Activated CD8-positive, alpha-beta memory T cell treated with anti-CD3 and anti-CD28 coated beads for 24 hours (primary cell): ENCODE results near the gene FGFBP2.
A peak's percentile ranks its signal among the peaks of the same experiment; 100 is the strongest.

Experiments
- DNase-seq: peaks from one replicate; pipeline ENCODE4 v3.0.0-alpha.2; 2020

Gene FGFBP2, protein sequence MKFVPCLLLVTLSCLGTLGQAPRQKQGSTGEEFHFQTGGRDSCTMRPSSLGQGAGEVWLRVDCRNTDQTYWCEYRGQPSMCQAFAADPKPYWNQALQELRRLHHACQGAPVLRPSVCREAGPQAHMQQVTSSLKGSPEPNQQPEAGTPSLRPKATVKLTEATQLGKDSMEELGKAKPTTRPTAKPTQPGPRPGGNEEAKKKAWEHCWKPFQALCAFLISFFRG

DNA sequence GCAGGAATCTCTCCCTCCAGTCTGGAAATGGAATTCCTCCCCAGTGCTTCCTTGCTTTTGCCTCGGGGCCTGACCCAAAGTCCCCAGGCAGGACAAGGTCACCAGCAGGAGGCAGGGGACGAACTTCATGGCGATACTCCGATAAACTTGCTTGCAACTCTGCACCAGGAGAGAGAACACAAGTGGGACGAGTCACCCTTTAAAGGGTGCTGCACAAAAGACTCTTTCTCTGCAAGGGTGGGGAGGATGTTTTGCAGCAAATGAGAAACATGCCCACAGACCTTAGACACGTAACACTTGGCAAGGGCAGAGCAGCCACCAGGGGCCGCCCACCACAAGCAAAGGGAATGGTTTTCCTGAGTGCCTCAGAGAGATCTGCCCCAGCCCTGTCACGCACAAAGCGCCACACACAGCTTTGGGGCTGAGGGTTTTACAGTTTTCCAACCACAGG is at the start of gene FGFBP2:
Gene FGFBP2 (minus strand): TSS at position 175 of the 451 bp plus-strand sequence. CDS start 46 bp downstream, at position 129.
- DNase-seq, result peak; percentile 85

DNA sequence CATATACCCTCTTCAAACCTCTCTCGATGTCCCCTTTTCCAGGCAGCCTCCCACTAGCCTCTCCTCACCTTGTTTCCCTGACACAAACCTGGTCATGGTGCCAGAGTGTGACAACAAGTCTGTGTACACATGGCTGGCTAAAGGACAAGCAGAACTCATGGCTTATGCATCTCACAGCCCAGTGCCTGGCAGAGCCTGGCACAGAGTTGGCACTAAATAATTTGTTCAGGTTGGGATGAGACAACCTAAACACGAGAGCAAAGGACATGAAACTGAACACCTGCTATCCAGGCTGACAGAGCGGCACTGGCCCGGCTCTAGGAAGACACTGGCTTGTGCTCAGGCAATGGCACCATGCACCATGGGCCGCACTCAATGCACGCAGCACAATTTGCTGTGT is 48.2 kb upstream of the FGFBP2 start:
- DNase-seq, result no peak

DNA sequence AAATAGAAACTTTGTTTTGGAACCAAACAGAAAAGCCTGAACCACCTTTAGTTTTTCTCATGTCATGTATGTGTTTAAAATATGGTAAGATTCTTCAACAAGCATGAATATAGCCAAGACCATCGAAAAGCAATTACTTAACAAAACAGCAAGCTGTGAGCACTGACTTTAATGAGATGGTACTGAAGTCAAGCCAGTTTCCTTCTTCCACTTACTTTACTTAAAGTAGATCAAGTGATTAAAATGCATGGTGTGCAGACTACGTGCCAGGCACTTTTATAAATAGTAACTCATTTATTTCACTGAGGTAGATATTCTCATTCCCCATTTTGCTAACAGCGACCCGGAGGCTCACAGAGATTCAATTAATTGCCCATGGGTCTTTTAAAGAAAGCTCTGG is 46.2 kb upstream of the FGFBP2 start:
- DNase-seq, result no peak

DNA sequence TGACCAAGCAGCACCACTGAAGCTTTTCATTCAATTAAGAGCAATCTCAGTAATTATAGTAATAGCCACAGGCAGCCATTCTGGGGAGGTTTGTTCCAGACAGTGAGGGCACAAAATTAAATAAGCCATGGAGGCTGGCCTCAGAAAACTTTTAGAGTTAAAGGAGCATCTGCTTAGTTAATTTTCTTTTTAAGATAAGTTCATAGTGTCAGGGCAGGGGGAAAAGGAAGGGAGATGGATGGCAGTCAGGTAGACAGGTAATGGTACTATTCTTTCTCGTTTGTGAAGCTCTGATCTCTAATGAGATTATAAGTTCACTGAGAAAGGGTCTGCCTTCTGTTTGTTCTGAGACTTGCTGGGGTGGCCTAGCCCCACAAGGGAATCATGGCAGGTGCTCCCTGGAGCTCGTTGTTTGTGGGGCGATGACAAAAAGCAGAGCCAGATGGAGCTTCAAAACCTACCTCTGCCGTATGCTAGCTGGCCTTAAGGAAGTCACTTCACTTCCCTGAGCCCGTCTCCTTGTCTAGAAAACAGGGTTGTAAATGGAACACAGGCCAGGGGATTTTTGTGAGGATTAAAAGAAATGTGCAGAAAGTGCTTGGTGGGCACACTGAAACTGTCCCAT is 44.6 kb upstream of the FGFBP2 start:
- DNase-seq, result no peak

DNA sequence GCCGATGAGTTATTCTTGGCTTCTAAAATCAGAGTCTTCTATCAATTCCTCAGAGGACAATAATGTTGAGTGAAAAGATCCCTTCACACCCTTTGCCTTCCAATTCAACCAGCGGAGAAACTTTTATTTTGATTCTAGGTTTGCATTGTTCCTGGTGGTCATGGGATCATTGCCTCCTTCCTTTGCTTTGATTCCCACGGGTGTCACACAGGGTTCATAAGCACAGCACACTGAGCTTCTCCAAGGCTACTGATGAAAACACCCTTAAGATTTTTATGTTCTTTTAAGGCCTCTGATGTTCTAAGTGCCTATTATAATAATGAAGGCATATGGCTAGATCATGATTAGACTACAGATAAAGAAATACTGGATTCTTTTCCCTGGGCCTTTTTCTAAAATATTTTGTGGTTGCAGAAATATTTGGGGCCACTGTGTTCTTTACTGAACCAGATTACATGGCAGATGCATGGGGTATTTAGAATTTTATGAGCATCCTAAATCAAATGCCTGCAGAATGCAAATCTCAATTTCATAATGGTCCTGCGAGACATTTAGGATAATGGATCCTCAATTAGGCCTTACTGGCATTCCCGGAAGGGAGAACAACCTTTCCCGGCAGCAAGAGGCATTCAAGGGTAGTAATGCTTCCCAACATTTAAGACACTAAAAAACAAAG is 43.9 kb upstream of the FGFBP2 start:
- no peak for DNase-seq

DNA sequence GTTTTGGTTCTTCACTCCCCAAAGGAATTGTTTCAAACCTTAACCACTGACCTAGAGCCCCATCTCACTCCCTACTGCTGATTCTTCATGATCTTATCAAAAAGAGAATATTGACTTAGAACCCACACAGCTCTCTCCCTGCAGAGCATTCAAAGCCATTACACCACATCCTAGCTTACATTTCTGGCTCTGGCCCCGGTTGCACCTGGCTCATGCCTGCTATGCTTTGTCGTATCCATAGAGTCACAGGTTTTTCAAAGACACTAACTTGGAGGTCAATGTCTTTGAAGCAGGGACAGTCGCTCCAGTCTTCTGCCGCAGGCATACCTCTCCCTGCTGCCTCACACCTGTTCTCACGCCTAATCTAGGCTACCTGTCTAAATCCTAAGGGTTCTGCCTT is 42.7 kb upstream of the FGFBP2 start:
- no peak for DNase-seq

DNA sequence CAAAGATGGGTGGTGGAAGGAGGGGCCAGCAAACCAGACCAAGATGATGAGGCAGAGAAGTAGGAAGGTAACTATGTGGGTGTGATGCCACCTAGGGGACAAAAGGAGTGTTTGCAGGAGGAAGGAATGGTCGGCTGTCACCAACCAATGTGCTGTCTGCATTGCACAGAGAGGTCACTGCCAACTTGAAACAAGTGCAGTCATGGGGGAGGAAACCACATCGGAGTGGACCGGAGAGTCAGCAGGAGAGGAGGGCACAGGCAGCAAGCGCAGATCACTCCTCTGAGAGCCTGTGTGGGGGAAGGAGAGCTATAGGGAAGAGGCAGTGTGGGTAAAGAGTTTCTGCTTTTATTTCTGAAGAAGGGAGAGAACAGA is 38.5 kb upstream of the FGFBP2 start:
- DNase-seq, result peak; percentile 74

DNA sequence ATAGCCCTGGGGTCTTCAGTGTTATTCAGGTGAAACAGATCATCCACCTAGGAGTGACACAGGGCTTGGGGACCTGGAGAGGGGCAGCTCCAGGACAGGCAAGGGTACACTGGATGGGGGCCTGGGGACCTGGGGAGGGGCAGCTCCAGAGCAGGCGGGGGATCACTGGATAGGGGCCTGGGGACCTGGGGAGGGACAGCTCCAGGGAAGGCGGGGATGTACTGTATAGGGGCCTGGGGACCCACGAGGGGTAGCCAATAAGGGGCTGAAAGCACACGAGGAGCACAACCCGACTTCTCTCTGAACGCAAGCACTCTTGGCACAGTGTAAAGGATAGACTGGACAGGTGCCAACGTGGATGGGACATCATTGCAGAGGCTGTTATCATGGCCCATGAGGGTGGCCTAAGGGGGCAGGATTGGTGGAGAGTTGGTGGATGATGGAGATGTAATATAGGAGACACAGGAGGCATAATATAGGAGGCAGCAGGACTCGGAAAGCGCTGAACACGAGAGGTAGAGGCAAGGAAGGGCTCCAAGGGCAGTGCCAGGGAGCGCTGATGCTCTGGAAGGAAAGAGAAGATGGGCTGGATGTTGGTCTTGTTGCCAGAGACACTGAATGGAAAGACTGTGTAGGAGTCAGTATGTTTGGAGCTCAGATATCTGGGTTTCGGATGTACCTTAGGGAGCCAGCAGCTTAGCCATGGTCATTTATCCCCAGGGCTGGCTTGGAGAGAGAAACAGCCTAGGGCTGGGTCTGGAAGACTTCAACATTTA is 37.9 kb upstream of the FGFBP2 start:
- no peak for DNase-seq

DNA sequence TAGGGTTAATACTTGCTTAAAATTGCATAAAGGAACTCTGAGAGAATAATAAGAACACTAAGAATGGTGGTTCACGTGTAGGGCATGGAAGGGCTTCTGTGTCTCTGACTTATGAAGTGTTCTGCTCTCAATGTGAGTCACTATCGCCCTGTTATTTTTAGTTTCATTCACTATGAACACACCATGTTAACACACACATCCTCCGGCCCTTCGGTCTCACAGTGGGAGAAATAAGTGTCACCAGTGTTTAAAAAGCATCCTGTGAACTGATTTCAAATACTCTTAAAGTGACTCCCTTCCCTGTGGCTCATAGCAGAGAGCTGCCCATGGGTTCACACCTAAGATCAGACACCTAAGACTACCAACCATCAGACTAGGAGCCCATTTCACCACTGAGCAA is 33.8 kb upstream of the FGFBP2 start:
- DNase-seq, result no peak

DNA sequence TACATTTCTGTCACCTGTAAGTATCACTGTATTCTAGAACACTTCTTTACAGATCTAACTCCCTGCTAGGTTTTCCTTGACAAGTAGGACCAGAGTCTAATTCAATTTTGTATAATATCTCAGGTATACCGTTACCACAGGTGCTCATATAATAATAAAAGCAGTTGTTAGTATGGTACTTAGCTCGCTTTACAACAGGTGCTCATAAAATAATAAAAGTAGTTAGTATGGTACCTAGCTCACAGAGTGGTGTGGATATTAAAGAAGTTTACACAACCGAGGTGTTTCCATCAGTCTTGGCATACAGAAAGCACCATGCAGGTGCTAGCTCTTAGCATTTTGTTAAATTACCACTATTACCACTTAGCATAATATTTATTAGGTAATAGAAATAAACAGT is 32.9 kb upstream of the FGFBP2 start:
- no peak for DNase-seq

DNA sequence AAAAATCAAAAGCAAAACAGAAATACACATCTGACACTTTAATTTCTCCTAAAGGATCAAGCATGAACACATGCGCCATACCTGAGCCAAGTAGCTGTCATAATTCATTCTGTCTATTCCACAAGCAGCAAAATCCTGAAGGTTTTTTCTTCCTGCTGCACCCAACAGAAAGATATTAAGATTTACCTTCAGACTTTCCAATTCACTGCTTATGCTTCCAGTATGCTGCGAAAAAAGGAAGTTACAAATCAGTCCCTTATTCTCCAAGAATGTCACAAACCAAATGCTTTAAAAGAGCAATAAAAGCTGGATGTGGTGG is 29.2 kb upstream of the FGFBP2 start:
- DNase-seq, result no peak

DNA sequence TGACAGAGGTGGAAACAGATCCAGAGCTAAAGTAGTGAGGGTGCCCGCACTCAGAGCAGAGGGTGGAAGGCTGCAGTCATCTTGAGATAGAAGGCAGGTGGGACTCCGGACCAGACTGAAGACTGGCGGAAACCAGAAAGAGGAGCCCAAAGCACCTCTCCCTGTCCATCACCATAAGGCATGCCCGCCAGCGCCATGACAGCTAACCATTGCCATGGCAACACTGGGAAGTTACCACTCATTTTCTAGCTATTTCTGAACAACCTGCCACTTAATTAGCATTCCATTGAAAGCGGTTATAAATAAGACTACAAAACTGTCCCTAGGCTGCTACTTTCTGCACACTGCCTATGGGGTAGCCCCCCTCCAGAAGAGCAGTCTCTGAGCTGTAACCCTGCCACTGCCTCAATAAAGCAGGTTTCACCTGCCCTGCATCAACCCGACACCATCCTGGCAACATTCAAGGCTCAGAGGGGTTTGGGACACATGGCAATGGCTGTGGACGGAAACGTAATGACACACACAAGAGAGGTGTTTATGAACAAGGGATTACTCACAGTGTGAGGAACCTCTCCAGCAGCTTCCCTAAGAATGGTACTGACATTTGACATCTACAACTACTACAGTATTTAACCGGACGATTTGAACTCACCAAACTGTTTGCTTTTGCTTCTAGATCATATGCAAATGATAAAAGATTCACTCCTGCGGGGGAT is 27.8 kb upstream of the FGFBP2 start:
- DNase-seq, result no peak

DNA sequence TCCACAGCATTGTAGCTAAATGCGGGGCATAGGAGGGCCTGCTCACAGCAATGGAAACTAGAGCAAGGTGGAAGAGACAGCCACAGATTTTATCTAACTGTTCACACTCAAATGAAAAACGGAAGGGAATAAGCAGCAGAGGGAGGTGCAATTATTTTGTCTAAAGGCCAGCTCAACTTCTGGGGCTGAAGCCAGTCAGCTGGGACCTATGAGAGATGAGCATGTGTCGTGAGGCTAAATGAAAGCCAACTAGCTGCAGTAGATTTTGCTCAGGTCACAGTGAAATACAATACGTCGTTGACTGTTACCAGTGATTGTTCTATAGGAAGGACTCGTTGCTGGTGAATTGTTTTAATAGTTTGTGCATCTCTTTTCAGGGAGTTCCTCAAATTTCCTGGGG is 26.4 kb upstream of the FGFBP2 start:
- DNase-seq, result no peak

DNA sequence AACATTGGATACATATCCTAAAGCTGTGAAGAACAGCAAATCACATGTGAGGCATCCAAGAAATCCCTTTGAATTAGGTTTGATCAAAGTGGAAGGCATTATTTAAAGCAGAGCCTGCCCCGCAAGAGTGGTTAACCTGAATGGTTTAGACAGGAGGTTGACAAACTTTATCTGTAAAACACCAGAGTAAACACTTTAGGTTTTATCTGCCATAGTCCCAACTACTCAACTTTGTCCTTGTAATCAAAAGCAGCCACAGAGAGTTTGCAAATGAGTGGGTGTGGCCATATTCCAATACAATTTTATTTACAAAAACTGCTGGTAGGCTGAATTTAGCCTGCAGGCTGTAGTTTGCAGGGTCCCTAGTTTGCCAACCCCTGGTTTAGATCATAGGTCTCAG is 25.2 kb upstream of the FGFBP2 start:
- DNase-seq, result no peak

DNA sequence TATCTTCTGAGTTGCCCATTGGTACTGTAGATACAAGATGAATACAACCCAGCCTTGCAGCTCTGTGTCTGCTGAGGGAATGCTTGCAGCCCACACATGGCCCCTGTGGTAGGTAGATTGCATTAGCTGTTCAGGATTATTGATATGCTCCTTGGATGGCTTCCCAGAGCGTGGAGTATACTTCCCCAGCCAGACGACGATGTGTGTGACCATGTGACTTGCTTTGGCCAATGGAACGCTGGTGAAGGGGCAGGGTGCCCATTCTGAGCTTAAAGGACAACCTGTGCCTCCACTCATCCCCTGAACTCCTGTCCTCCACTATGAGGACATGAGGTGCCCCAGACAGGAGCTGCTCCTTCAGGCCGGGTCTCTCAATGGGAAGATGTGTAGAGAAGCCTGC is 23.9 kb upstream of the FGFBP2 start:
- DNase-seq, result no peak

DNA sequence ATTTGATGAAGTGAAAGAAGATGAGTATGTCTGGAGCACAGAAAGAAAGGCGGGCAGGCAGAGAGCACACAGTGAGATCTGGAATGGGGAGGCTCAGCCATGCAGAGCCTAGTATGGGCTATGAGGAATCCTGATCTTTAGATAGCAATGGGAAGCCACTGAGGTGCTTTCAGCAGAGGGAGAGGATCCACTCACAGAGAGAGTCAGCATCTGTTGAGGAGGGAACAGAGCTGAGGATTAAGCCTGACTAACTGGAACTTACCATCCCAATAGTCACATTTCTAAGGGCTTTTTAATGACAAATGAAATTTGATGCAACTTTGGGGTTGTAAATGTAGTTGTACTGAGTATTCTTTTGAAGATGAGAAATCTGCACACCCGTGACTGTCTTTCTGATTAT is 20.6 kb upstream of the FGFBP2 start:
- DNase-seq, result no peak

DNA sequence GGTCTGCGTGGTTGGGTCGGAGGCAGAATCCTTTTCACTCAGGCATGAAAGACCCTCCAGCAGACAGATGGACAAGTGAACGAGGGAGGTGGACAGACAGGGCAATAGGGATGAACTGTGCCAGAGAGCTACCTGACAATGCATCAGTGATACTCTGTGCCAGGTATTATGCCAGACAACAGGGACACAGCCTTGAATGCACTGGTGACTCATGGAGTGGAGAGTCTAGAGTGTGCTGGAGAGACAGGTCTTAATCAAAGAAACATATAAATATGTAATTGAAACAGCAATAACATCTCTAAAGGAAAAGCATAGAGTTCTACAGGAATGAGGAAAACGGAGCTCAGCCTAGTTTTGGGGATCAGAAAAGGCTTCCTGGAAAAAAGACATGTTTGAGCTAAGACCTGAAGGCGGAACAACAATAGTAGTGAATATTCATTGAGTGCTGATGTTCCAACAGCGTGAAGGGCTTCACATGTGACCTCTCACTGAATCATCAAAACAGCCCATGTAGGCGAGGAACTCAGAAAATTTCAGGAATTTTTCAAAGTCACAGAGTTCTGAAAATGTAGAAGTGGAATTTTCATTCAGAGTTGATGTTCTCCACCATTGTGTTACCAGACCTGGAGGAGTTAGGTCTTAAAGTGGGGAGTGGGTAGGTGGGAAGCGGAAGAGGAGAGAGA is 20.0 kb upstream of the FGFBP2 start:
- no peak for DNase-seq

DNA sequence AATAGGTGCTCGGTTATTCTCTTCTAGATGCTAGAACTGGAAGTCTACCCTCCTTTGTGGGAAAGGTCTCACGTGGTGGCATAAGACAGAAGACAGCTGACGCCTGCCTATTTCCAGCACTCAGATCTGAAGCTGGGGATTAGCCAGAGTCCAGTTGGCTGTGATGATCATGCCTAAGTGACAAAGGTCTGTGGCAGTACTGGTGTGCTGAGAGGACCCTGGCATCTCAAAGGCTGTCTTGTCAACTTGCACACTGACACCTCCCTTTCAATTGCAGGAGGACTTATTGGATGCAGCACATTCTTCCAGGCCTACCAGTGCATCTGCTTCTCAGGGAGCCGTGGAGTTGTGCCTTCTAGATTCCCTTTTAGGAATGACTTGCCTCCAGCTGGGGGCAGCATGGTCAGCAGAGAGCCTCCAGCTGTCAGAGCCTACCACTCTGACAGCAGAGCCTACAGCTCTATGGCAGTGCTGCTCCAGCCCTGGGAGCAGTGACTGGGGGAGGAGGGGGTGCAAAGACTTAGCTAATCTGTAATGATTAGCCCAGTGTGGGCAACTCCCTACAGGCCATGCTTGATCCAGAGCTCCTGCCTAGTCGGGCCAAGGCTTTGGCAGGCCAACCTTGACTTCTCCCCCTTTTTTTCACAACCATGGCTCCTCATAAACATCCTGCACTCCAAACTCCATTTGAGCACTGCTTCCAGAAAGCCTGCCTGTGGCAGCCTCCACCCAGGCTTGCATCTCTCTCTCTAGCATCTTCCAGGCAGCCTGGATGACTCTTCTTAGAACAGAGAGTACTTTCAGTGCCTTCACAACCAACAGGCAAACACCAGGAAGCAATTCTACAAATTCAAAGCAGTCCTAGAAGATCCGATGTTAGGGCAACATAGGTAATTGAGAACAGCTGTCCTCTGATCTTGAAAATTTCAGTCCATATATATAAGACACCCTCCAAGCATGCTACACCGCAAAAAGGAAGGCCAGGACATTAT is 13.8 kb upstream of the FGFBP2 start:
- DNase-seq, result no peak

DNA sequence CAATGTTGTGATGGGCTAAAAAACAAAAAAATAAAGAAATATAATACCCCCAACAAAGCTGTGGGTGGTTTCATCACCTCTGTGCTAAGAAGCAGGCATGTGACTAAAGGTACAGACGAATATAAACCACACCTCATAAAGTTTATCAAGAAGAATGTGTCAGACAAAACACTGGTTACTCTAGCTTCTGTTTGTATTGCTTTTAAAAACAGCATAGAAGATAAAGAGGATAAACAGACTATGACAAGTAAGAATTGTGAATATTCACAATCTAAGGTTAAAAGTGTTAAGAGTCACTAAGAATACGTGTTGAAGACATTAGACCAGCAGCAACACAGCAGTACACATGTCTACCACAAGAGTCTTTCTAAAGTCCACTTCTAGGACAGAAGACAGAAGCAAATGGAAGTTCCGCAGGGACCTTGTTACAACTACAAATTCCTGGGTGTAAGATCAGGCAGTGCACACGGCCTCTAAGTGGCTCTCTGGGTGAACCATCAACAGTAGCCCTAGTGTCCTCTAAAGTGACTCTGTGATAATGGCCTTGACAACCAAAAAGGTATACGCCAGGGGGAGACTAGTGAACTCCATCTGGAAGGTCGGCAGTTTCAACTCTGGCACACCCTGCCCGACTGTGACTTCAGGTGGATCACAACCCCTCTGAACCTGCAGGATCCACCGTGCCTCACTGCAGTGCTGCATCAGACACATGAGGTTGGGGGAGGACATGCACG is 8.3 kb upstream of the FGFBP2 start:
- no peak for DNase-seq

DNA sequence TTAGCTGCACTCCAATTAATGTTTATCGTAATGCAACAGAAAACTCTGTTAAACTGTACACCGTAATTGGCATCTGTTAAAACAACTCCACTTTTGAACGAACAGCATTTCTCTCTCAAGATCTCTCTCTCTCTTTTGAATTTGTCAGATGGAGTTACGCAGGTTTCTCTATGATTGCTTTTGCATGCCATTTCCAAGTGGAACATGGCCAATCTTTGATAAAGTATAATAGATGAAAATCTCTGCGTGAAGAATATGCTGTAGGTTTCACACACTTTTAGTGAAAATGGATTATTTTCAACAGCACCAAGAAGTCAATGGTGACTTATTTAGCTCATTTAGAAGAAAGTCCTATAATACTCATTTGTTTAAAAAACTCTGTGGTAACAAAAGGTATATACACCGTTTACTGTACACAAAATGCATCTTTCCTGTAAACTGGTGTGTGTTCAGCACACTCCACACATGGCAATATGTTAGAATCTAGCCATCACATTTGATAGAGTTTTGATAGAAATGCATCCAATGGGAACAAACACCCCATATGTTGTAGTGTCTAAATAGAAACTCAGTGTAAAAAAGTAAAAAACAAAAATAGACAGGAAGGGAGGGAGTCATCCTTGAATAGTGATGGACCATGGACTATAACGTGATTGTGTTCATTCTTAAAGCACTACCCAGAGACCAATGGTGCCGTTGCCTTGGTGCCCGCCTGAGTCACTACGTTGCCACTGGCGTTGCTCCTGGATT is 5.8 kb upstream of the FGFBP2 start:
- DNase-seq, result peak; percentile 11
